Mucosa of stomach (tissue), 1 donor: ENCODE measurements around the gene INCENP.

ENCODE experiments used
- H3K27me3 ChIP-seq: one replicate; pipeline ENCODE4 v1.7.0; 2013; ENCODE audit warnings: mild to moderate bottlenecking, low read length; ENCODE audit not compliant: control insufficient read depth, insufficient read depth
- H3K36me3 ChIP-seq: one replicate; pipeline ENCODE4 v1.7.0; 2013; ENCODE audit warnings: low read length; ENCODE audit not compliant: control insufficient read depth, insufficient read depth
- H3K4me1 ChIP-seq: one replicate; pipeline ENCODE4 v1.7.0; 2013; ENCODE audit warnings: mild to moderate bottlenecking, low read length; ENCODE audit not compliant: control insufficient read depth, insufficient read depth
- H3K4me3 ChIP-seq: one replicate; pipeline ENCODE4 v1.7.0; 2013; ENCODE audit warnings: low read length
- H3K9ac ChIP-seq: one replicate; pipeline ENCODE4 v1.7.0; 2013; ENCODE audit warnings: mild to moderate bottlenecking, low read length, moderate library complexity
- H3K9me3 ChIP-seq: one replicate; pipeline ENCODE4 v1.7.0; 2013; ENCODE audit warnings: mild to moderate bottlenecking, low read length, moderate library complexity; ENCODE audit not compliant: control insufficient read depth
- donor health status: Pancreatic carcinoma.

INCENP gene

GRCh38 chr11:62105667-62106191 lies 18.1 kb upstream of the INCENP start:
- Histone ChIP-seq H3K27me3 (no peaks in the 10 kb centered on the region), H3K9ac (peak overlapping the region; percentile 1), H3K4me3 (no peak overlapping the region)

GRCh38 chr11:62108017-62108750 lies 15.6 kb upstream of the INCENP start:
- no peak overlapping the region for H3K9ac ChIP-seq
- no peak overlapping the region for H3K4me3 ChIP-seq

More at GRCh38 chr11:62105667-62106191, 18.1 kb upstream of the INCENP start:
- Histone ChIP-seq H3K36me3 (no peaks in the 10 kb centered on the region), H3K9me3 (no peaks in the 10 kb centered on the region), H3K4me1 (no peaks in the 10 kb centered on the region)

GRCh38 chr11:62108971-62109404 lies 14.8 kb upstream of the INCENP start:
- Histone ChIP-seq H3K36me3 (no peaks in the 10 kb centered on the region), H3K9ac (no peak overlapping the region), H3K4me1 (no peaks in the 10 kb centered on the region), H3K4me3 (no peak overlapping the region), H3K27me3 (no peaks in the 10 kb centered on the region), H3K9me3 (no peaks in the 10 kb centered on the region)

More at GRCh38 chr11:62108017-62108750, 15.6 kb upstream of the INCENP start:
- no peaks in the 10 kb centered on the region for H3K27me3 ChIP-seq
- no peaks in the 10 kb centered on the region for H3K9me3 ChIP-seq
- no peaks in the 10 kb centered on the region for H3K36me3 ChIP-seq
- H3K4me1 ChIP-seq: no peaks in the 10 kb centered on the region

- no peaks in the 10 kb centered on the region for H3K27me3 ChIP-seq
Measured at GRCh38 chr11:62115085-62115694, 8.6 kb upstream of the INCENP start.

GRCh38 chr11:62116451-62116850 lies 7.4 kb upstream of the INCENP start:
- no peaks in the 10 kb centered on the region for H3K9me3 ChIP-seq
- H3K27me3 ChIP-seq: no peaks in the 10 kb centered on the region
- no peak overlapping the region for H3K9ac ChIP-seq
- H3K4me1 ChIP-seq: no peaks in the 10 kb centered on the region
- H3K4me3 ChIP-seq: no peak overlapping the region
- H3K36me3 ChIP-seq: no peaks in the 10 kb centered on the region

More at GRCh38 chr11:62115085-62115694, 8.6 kb upstream of the INCENP start:
- no peaks in the 10 kb centered on the region for H3K9me3 ChIP-seq
- H3K36me3 ChIP-seq: no peaks in the 10 kb centered on the region
- H3K9ac ChIP-seq: no peak overlapping the region
- H3K4me3 ChIP-seq: no peak overlapping the region
- no peaks in the 10 kb centered on the region for H3K4me1 ChIP-seq

- Histone ChIP-seq H3K9me3 (no peaks in the 10 kb centered on the region), H3K36me3 (no peaks in the 10 kb centered on the region), H3K4me3 (no peak overlapping the region), H3K4me1 (peaks cover 2% of the 10 kb centered on the region), H3K27me3 (no peaks in the 10 kb centered on the region), H3K9ac (no peak overlapping the region)
Measured at GRCh38 chr11:62119569-62119968, 4.2 kb upstream of the INCENP start.

DNA sequence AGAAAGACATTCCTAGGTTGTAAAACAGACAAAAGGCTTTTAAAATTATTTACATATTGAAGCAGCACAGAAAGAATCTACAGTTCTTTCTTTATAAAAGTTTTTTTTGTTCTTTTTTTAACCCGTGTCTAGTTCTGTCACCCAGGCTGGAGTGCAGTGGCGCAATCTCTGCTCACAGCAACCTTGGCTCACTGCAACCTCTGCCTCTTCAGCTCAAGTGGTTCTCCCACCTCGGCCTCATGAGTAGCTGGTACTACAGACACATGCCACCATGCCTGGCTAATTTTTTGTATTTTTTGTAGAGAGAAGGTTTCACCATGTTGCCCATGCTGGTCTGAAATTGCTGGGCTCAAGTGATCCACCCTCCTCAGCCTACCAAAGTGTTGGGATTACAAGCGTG lies 3.8 kb upstream of the INCENP start:
- no peaks in the 10 kb centered on the region for H3K9me3 ChIP-seq
- no peak overlapping the region for H3K4me3 ChIP-seq
- H3K36me3 ChIP-seq: no peaks in the 10 kb centered on the region
- no peak overlapping the region for H3K9ac ChIP-seq
- H3K4me1 ChIP-seq: peaks cover 6% of the 10 kb centered on the region
- H3K27me3 ChIP-seq: no peaks in the 10 kb centered on the region

DNA sequence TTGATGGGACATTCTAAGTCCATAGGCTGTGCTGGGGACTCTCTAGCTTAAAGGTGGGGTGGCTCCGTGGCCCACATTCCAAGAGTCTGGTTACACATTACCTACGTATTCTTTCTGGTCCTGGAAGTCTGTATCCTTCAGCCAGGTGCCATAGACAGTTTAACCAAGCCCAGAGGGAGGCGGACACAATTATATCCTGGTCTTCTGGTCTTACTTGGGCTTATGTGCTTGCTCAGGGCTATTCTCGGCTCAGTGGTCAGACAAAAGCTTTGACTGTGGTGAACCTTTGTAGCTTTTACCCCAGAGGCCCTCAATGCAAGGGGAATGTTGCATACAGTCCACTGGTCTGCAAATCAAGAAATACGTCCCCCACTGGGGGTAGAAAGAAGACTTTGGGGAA lies 3.4 kb upstream of the INCENP start:
- no peak overlapping the region for H3K9ac ChIP-seq
- H3K9me3 ChIP-seq: no peaks in the 10 kb centered on the region
- H3K27me3 ChIP-seq: no peaks in the 10 kb centered on the region
- no peaks in the 10 kb centered on the region for H3K36me3 ChIP-seq
- H3K4me3 ChIP-seq: no peak overlapping the region
- peaks cover 10% of the 10 kb centered on the region for H3K4me1 ChIP-seq

DNA sequence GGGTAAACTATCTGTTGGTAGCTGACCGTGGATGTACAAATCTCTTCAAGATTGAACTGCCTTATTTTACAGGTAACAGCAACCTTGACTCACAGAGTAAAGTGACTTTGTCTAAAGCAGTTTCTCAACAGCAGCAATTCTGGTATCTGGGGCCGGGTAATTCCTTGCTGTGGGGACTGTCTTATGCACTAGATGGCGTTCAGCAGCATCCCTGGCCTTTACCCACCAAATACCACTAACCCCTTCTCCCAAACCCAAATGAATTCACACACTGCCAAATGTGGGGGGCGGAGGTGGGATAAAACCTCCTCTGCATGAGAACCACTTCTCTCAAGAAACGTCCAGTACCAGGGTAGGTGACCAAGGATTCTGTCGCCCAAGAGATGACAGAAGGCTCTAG lies 1.7 kb upstream of the INCENP start:
- H3K9me3 ChIP-seq: no peaks in the 10 kb centered on the region
- no peaks in the 10 kb centered on the region for H3K27me3 ChIP-seq
- no peak overlapping the region for H3K9ac ChIP-seq
- no peaks in the 10 kb centered on the region for H3K36me3 ChIP-seq
- H3K4me3 ChIP-seq: no peak overlapping the region
- peaks cover 14% of the 10 kb centered on the region for H3K4me1 ChIP-seq

DNA sequence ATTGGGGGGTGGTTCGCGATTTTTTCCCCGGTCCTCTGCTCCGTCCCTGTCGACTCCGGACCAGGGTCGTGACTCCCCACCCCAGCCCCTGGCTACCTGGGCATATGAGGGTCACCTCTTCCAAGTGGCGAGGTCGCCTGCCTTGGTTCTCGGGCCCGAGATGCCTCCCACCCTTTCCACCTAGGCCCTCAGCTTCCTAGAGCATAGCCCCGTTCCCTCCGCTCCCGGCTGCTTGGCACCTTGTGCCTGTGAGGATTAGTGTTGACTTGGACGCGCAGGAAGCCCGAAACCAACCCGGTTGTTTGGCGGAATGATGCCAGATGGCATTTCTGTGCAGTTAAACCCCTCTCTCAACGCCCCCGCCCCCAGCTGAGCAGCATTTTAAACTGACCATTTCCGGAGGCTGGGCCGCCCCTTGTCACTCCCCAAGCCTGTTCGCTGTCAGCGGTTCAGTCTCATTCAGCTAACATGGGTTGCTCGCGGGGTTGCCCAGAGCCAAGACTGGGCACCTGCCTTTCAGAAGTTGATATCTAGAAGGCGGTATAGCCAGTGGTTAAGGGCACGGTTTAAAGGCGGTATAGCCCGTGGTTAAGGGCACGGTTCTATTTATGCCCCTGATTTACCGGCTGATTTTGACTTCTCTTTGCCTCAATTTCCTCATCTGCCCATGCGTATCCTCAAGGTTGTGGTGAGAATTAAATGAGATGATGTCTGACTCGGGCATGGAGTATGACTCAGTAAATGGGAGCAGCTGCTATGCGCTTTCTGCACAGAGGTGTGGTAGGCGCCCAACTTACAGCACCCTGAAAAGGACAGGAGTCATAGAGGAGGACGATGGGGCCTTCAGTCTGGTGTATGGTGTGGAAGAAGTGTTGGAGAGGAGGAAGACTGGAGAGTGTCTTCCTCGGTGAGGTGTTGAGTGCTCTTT lies 639 bp downstream of the INCENP start:
- H3K9me3 ChIP-seq: no peaks in the 10 kb centered on the region
- peak overlapping the region; percentile 93 for H3K4me3 ChIP-seq
- peaks cover 14% of the 10 kb centered on the region for H3K4me1 ChIP-seq
- peak overlapping the region; percentile 80 for H3K9ac ChIP-seq
- H3K36me3 ChIP-seq: peaks cover 6% of the 10 kb centered on the region
- no peaks in the 10 kb centered on the region for H3K27me3 ChIP-seq

- Histone ChIP-seq H3K9me3 (no peaks in the 10 kb centered on the region), H3K36me3 (peaks cover 14% of the 10 kb centered on the region), H3K4me3 (no peak overlapping the region), H3K4me1 (peaks cover 14% of the 10 kb centered on the region), H3K27me3 (no peaks in the 10 kb centered on the region), H3K9ac (peak overlapping the region; percentile 80)
Measured at GRCh38 chr11:62125316-62125715, 1.5 kb downstream of the INCENP start.
